ENCODE results near the gene PURA. TPM values are rescaled to one million over a fixed set of nuclear protein-coding genes. Genes with fewer than 3 reads are reported as not detected.
A peak's percentile ranks its signal among the peaks of the same experiment; 100 is the strongest.

Gene PURA
- total RNA-seq, 1 donor from 2014 or later: 11.4 TPM

DNA sequence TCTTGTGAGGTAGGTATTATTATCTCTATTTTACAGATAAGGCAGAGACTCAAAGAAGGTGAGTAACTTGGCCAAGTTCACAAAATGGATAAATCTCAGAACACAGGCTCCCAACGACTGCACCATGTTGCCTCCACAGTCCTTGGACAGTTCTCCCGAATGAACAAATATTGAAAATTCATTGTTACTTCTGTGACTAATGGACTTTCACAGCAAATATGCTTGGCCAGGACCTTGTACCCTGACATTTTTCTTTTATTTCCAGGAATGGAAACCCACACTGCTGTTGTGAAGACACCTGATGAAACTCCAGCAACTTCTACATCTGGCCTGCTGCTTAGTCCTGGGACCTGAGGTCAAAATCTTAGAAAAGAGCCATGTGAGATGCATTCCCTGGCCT, 58.6 kb downstream of the PURA start:
- no peaks in the 10 kb centered on the region for H3K36me3 Mint-ChIP-seq (ENCODE audit: unreplicated experiment)
- TF ChIP-seq, protein P1, sequence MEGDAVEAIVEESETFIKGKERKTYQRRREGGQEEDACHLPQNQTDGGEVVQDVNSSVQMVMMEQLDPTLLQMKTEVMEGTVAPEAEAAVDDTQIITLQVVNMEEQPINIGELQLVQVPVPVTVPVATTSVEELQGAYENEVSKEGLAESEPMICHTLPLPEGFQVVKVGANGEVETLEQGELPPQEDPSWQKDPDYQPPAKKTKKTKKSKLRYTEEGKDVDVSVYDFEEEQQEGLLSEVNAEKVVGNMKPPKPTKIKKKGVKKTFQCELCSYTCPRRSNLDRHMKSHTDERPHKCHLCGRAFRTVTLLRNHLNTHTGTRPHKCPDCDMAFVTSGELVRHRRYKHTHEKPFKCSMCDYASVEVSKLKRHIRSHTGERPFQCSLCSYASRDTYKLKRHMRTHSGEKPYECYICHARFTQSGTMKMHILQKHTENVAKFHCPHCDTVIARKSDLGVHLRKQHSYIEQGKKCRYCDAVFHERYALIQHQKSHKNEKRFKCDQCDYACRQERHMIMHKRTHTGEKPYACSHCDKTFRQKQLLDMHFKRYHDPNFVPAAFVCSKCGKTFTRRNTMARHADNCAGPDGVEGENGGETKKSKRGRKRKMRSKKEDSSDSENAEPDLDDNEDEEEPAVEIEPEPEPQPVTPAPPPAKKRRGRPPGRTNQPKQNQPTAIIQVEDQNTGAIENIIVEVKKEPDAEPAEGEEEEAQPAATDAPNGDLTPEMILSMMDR (IDR thresholded peaks at IDR 0.05): no peak
- H3K27me3 Mint-ChIP-seq (ENCODE audit: unreplicated experiment): peaks cover 5% of the 10 kb centered on the region
- H3K9me3 Mint-ChIP-seq (ENCODE audit: unreplicated experiment): no peaks in the 10 kb centered on the region
- peaks cover 12% of the 10 kb centered on the region for H3K4me1 Mint-ChIP-seq (ENCODE audit: unreplicated experiment)
- no peak overlapping the region for H3K4me3 Mint-ChIP-seq (ENCODE audit: unreplicated experiment)
- DNase-seq (ENCODE audit: extremely low spot score, unreplicated experiment): no peak
- H3K27ac Mint-ChIP-seq (ENCODE audit: unreplicated experiment): no peak overlapping the region

DNA sequence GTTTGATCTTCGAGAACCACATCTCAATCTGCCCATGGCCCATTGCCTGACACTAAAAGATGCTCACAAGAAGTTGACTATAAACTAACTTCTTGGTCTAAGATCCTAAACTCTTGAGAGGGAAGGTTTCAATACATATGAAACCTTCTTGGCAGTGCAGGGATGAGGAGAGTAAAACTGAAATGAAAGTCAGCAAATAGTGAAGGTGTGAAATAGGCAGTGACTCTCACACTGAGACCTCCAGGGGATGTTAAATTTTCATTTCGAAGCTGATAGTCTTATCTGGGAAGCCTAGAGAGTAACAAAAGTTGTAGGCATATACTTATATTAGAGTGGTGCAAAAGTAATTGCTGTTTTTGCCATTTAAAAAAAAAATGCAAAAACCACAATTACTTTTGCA, 60.1 kb downstream of the PURA start:
- no peaks in the 10 kb centered on the region for H3K9me3 Mint-ChIP-seq (ENCODE audit: unreplicated experiment)
- TF ChIP-seq, protein P1 (IDR thresholded peaks at IDR 0.05): no peak
- H3K27me3 Mint-ChIP-seq (ENCODE audit: unreplicated experiment): peaks cover 5% of the 10 kb centered on the region
- DNase-seq (ENCODE audit: extremely low spot score, unreplicated experiment): no peak
- H3K4me3 Mint-ChIP-seq (ENCODE audit: unreplicated experiment): peak overlapping the region; percentile 1
- peaks cover 14% of the 10 kb centered on the region for H3K4me1 Mint-ChIP-seq (ENCODE audit: unreplicated experiment)
- H3K27ac Mint-ChIP-seq (ENCODE audit: unreplicated experiment): peak overlapping the region; percentile 95
- H3K36me3 Mint-ChIP-seq (ENCODE audit: unreplicated experiment): no peaks in the 10 kb centered on the region

DNA sequence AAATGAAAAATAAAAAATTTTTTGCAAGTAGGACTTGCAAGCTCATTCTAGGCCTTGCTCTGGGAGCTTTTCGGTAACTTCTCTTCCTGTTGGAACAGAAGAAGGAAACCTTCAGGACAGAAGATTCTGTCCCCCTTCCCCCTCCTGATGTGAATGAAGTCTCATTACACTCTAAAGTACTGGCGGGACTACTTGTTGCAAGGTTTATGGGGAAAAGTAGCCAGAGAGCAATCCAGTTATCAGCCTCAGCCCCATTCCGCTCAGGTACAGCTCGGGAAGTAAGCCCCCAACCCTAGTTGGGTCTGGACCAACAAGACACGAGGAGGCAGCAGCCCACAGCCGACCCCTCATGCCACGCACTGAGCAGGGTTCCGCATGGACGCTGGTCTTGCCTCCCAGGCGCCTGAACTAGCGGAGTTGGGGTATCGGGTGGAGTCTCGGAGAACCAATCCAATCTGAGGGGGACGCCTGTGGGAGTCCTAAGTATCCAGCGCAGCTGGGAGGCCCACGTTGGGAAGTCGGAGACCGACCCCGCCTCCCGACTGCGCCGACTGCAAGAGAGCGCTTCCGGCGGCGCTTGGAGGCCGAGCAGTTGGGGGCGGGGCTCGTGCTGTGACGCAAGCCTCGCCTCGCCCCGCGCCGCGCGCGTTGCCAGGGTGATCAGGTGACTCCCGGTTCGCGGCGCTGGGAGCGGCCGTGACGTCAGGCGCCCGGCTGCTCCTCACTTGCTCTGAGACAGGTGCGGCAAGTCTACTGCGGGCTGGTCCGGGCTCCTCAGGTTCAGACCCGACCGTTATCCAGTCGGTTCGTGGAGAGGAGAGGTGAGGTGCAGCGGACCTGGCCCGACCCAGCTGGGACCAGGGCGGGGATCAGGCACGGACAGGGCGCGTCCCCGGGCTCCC, 60.8 kb downstream of the PURA start, which contains the start of gene CYSTM1:
Gene CYSTM1 (plus strand): TSS at position 724 of the 902 bp plus-strand sequence. CDS start 19,278 bp downstream, outside the sequence.
- peak within 1 kb of the TSS; percentile 83 for H3K4me3 Mint-ChIP-seq (ENCODE audit: unreplicated experiment)
- H3K4me1 Mint-ChIP-seq (ENCODE audit: unreplicated experiment): peaks cover 14% of the 10 kb centered on the region
- H3K27ac Mint-ChIP-seq (ENCODE audit: unreplicated experiment): peak within 1 kb of the TSS; percentile 95
- peak; percentile 97 for DNase-seq (ENCODE audit: extremely low spot score, unreplicated experiment)
- TF ChIP-seq, protein P1 (IDR thresholded peaks at IDR 0.05): no peak
- H3K27me3 Mint-ChIP-seq (ENCODE audit: unreplicated experiment): peaks cover 5% of the 10 kb centered on the region
- no peaks in the 10 kb centered on the region for H3K36me3 Mint-ChIP-seq (ENCODE audit: unreplicated experiment)
- no peaks in the 10 kb centered on the region for H3K9me3 Mint-ChIP-seq (ENCODE audit: unreplicated experiment)

Other genes with a start within 250 kb of the PURA start
- 0.86 and 1.5 TPM in 2 replicates for gene NRG2, start 70.8 kb upstream of the PURA start, total RNA-seq
- gene IGIP, start 11.8 kb downstream of the PURA start, total RNA-seq: 4.1 and 4.3 TPM in 2 replicates
- gene CYSTM1, start 61.1 kb downstream of the PURA start, total RNA-seq: 26.7 and 29.8 TPM in 2 replicates
- gene PFDN1, start 189.0 kb downstream of the PURA start, total RNA-seq: 47.8 and 49.6 TPM in 2 replicates
- 2.7 and 3.6 TPM in 2 replicates for gene HBEGF, start 232.5 kb downstream of the PURA start, total RNA-seq
- not detected in 2 replicates for gene SLC4A9, start 246.1 kb downstream of the PURA start, total RNA-seq